Fibroblast of skin of left quadriceps (primary cell): ENCODE results near the gene TLE3.

ENCODE experiments used
- DNase-seq, 2 experiments: peaks; one replicate each; pipeline ENCODE4 v3.0.0-alpha.2; 2013; ENCODE audit warnings: low read depth in 2 of 2

Gene TLE3

GRCh38 chr15:70031261-70031660, 66.5 kb downstream of the TLE3 start:
- no peak for DNase-seq

- no peak for DNase-seq
Observed at GRCh38 chr15:70030851-70031250, 66.9 kb downstream of the TLE3 start.

- DNase-seq = no peak
Observed at GRCh38 chr15:70029297-70029701, 68.4 kb downstream of the TLE3 start.

GRCh38 chr15:70027518-70027917, 70.2 kb downstream of the TLE3 start:
- DNase-seq = no peak

GRCh38 chr15:70026991-70027390, 70.7 kb downstream of the TLE3 start:
- DNase-seq = no peak

GRCh38 chr15:70025413-70026296, 72.1 kb downstream of the TLE3 start:
- DNase-seq = no peak

- no peak for DNase-seq
Observed at GRCh38 chr15:70024521-70024920, 73.2 kb downstream of the TLE3 start.

GRCh38 chr15:70023769-70024491, 73.8 kb downstream of the TLE3 start:
- DNase-seq = peak; percentile 69

- peak; percentile 77 to 80 for DNase-seq
Observed at GRCh38 chr15:70023064-70023768, 74.5 kb downstream of the TLE3 start.

- DNase-seq = no peak
Observed at GRCh38 chr15:70020229-70020628, 77.5 kb downstream of the TLE3 start.

GRCh38 chr15:70018646-70019600, 78.8 kb downstream of the TLE3 start:
- no peak for DNase-seq

- no peak for DNase-seq
Observed at GRCh38 chr15:70017801-70018200, 79.9 kb downstream of the TLE3 start.

GRCh38 chr15:70017025-70017424, 80.7 kb downstream of the TLE3 start:
- DNase-seq = no peak

- no peak for DNase-seq
Observed at GRCh38 chr15:70016511-70016994, 81.2 kb downstream of the TLE3 start.

- DNase-seq = no peak
Observed at GRCh38 chr15:70014860-70015490, 82.7 kb downstream of the TLE3 start.

GRCh38 chr15:70014331-70014730, 83.4 kb downstream of the TLE3 start:
- DNase-seq = no peak

GRCh38 chr15:70013656-70014313, 83.9 kb downstream of the TLE3 start:
- no peak for DNase-seq

- DNase-seq = no peak
Observed at GRCh38 chr15:70012895-70013294, 84.8 kb downstream of the TLE3 start.

- no peak for DNase-seq
Observed at GRCh38 chr15:70008697-70009290, 88.9 kb downstream of the TLE3 start.
